Dermis microvascular lymphatic vessel endothelial cell (primary cell): ENCODE measurements around the gene UBE2H. TPM values are rescaled to one million over a fixed set of nuclear protein-coding genes. Genes with fewer than 3 reads are reported as not detected.

Experiments used
- DNase-seq, 2 donors: peaks; one replicate each; pipeline versions ENCODE4 v3.0.0 to v3.0.0-alpha.2; 2010; ENCODE audit warnings: low read depth in 2 of 2
- total RNA-seq: library from RNA; depleted of rRNA; stranded (reverse); fragments of >200 nt; gene quantifications from 2 replicates; pipeline ENCODE4 v1.2.1, GENCODE V29; 2014

UBE2H gene
- total RNA-seq, 1 donor from 2014 or later, result 45.6 TPM

- DNase-seq, result no peak
These were observed 165.8 kb downstream of the UBE2H start for GRCh38 chr7:129786825-129787563.

- no peak for DNase-seq
These were observed 166.9 kb downstream of the UBE2H start for GRCh38 chr7:129785685-129786514.

GRCh38 chr7:129784783-129785684, 167.7 kb downstream of the UBE2H start:
- no peak for DNase-seq

- DNase-seq, result no peak
These were observed 168.3 kb downstream of the UBE2H start for GRCh38 chr7:129784437-129784782.

- no peak for DNase-seq
These were observed 169.2 kb downstream of the UBE2H start for GRCh38 chr7:129783584-129783919.

DNA sequence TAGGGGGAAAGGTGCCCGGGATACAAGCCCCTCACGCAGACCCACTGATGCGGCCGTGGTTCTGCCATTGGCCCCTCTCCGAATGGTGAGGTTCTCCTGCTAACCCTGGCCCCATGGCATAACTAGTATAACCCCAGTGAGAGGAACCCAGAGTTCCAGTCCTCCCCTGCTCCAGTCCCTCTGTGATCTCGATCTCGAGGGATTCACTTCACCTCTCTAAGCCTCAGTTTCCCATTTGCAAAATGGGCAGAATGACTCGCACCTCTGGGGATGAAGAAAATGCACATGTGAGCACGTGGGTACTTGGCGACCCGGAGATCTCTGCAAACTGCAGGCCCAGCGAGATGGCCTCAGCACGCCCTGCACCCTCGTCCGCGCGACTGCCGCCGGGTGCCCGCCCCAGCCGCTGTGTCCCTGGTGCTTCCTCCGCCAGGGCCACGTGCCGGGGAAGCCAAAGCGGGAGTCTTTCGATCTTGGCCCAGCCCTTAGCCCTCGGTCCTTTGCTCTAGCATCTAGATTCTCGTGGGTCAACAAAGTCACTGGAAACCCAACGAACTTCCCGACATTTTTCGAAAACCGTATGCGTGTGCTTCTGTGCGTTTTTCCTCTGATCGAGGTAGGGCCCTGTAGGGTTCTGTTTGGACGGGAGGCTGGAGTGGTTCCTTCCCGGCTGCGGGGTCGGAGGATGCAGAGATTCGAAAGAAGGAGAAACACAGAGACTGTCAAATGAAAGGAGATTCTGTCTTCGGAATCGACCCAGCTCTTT, 169.8 kb downstream of the UBE2H start:
- no peak for DNase-seq

DNA sequence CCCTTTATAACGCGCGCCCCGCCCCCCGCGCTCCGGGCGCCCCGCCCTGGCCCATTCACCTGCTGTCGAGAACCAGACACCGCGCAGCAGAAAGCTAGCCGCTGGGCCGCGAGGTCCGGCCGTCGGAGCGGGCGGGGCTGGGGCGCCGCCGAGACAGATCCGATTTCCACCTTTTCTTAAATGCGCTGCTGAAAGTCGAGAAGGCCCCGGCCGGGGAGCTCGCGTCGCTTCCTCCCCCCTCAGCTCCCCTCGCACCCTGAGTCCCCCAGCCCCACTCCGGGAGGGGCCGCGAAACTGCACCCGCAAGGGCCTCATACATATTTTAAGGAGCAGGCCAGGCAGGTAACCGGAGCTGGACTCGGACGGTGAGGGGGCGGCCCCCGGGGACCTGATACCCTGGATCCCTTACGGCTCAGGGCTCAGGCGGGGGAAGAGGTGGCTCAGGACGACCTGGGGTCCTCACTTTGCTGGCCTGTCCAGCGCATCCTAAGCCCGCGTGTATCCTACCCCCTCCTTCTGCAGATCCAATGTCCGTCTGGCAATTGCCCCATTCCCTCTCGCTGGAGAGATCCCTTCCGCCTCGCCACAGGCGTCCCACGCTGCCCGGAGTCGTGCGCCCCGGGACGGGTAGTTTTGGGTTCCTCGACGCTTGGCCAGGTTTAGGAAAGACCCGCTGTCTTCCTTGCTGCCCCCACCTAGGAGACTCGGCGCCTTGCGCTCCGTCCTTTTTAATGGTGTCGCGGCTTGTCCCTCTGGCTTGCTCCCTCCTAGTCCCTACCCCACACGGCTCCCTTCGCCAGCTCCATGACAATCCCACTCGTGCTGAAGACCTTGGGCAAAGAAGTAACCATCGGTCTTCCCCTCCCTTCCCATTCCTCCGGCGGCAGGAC, 170.6 kb downstream of the UBE2H start:
- DNase-seq, result no peak

DNA sequence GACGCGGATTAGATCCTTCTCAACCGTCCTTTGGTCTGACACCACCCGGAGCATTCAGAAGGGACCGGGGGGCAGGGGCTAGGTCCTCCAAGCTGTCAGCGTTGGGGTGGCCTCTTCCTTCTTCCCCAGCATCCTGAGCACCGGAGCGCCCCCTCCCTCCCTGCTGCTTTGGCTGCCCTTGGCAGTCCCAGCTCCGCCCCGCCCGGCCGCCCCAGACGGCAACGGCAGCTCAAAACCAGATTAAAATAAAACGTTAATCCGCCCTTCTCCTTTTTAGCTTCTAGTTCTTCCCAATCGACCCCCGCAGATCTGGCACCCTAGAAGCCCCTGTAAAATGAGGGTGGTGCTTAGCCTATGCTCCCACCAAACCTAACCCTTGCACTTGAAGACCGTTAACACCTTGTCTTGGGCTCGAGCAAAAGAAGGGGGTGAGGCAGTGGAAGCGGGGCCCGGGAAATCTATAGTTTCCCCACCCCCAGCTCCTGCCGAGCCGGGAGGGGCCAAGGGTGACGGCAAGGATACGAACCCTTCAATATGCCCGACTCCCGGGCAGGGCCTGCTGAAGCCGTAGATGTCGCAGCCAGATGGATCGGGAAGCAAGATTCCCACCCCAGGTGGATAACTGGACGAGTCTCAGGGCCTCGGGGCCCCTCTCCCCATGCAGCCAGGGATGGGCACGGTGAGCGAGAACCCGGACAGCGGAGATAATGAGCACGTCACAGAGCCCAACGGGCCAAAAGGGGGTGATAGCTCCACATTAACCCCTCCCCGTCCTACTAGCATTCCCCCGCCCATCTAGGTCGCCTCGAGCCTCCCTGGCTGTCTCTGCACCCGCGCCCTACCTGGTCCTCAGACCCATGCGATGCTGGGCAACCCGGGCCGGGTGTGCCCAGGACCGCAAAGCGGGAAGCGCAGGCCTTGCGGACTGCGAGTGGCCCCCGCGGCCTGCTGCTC, 171.5 kb downstream of the UBE2H start:
- DNase-seq, result no peak

Other genes with a start within 250 kb of the UBE2H start
- gene ZC3HC1, start 98.4 kb upstream of the UBE2H start, total RNA-seq, result 12.9 and 13.6 TPM in 2 replicates
- 24.8 and 25.0 TPM in 2 replicates for gene KLHDC10, start 117.6 kb upstream of the UBE2H start, total RNA-seq